SK-MEL-5 (cell line): ENCODE data around the gene GRIN2A. TPM values are rescaled to one million over a fixed set of nuclear protein-coding genes. Genes with fewer than 3 reads are reported as not detected.

ENCODE experiments used
- DNase-seq: peaks from one replicate; pipeline ENCODE4 v3.0.0-alpha.2; 2016; ENCODE audit warnings: low read depth, low spot score
- in situ Hi-C: cut with HindIII; loops from 2 replicates; pipeline ENCODE4 v1.10.0; 2016; ENCODE audit warnings: low sequenced_read_pairs, high pct_unique_total_duplicates, low pct_unique_long_range_greater_than_20kb
- total RNA-seq: library from RNA; depleted of rRNA; stranded (reverse); fragments of >200 nt; shearing (Covaris generic); gene quantifications from 2 replicates; pipeline ENCODE4 v1.2.3, GENCODE V29; 2014

Gene GRIN2A
- total RNA-seq, 1 experiment from 2014 or later = 1.3 TPM

GRCh38 chr16:10077861-10078260, 104.4 kb downstream of the GRIN2A start:
- in situ Hi-C loops = no loop called here
- DNase-seq = no peak

- no peak for DNase-seq
These were observed 106.2 kb downstream of the GRIN2A start for GRCh38 chr16:10076037-10076436.

GRCh38 chr16:10070591-10070990, 111.6 kb downstream of the GRIN2A start:
- in situ Hi-C loops = no loop called here
- no peak for DNase-seq

More at GRCh38 chr16:10076037-10076436, 106.2 kb downstream of the GRIN2A start:
- in situ Hi-C loops = no loop called here

- DNase-seq = no peak
- in situ Hi-C loops = no loop called here
These were observed 112.9 kb downstream of the GRIN2A start for GRCh38 chr16:10069374-10069773.

GRCh38 chr16:10067835-10068234, 114.4 kb downstream of the GRIN2A start:
- in situ Hi-C loops = no loop called here
- DNase-seq = no peak

GRCh38 chr16:10067406-10067805, 114.8 kb downstream of the GRIN2A start:
- in situ Hi-C loops = no loop called here
- DNase-seq = no peak

GRCh38 chr16:10065019-10065418, 117.2 kb downstream of the GRIN2A start:
- in situ Hi-C loops = no loop called here
- DNase-seq = no peak

GRCh38 chr16:10048850-10049249, 133.4 kb downstream of the GRIN2A start:
- in situ Hi-C loops = no loop called here

GRCh38 chr16:10045947-10046346, 136.3 kb downstream of the GRIN2A start:
- DNase-seq = no peak
- in situ Hi-C loops = no loop called here

More at GRCh38 chr16:10048850-10049249, 133.4 kb downstream of the GRIN2A start:
- no peak for DNase-seq

GRCh38 chr16:10045291-10045775, 136.9 kb downstream of the GRIN2A start:
- no peak for DNase-seq
- in situ Hi-C loops = no loop called here

- DNase-seq = no peak
- in situ Hi-C loops = no loop called here
These were observed 141.8 kb downstream of the GRIN2A start for GRCh38 chr16:10040136-10041080.

- in situ Hi-C loops = no loop called here
- peak; percentile 37 for DNase-seq
These were observed 142.8 kb downstream of the GRIN2A start for GRCh38 chr16:10039220-10040096.

- DNase-seq = no peak
- in situ Hi-C loops = no loop called here
These were observed 144.5 kb downstream of the GRIN2A start for GRCh38 chr16:10037751-10038150.

GRCh38 chr16:10036956-10037355, 145.3 kb downstream of the GRIN2A start:
- DNase-seq = no peak
- in situ Hi-C loops = no loop called here

- DNase-seq = no peak
- in situ Hi-C loops = no loop called here
These were observed 148.7 kb downstream of the GRIN2A start for GRCh38 chr16:10033556-10033955.

GRCh38 chr16:10031955-10032354, 150.3 kb downstream of the GRIN2A start:
- in situ Hi-C loops = no loop called here
- DNase-seq = no peak

- in situ Hi-C loops = no loop called here
- peak; percentile 22 for DNase-seq
These were observed 150.8 kb downstream of the GRIN2A start for GRCh38 chr16:10031473-10031872.

- no peak for DNase-seq
- in situ Hi-C loops = no loop called here
These were observed 153.6 kb downstream of the GRIN2A start for GRCh38 chr16:10028644-10029043.
